ENCODE results near the gene ETS1.

DNA sequence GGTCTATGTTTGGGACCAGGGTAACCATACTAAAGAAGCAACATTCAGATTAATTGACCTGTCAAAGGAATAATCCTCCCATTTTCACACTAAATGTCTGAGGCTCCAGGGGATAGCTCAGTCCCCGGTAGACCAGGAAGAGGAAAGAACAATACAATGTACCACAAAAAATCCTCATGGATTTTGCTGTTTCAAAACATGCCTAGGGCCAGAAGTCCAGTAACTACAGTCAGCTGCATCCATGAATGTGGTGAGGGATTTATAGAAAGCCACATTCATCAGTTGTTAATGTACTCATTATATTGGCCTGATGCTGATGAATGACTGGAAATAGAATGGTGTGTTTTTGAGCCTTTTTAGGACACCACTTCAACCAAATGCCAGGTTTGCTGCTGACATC, 6.9 kb upstream of the ETS1 start:
- TF ChIP-seq, protein P1, sequence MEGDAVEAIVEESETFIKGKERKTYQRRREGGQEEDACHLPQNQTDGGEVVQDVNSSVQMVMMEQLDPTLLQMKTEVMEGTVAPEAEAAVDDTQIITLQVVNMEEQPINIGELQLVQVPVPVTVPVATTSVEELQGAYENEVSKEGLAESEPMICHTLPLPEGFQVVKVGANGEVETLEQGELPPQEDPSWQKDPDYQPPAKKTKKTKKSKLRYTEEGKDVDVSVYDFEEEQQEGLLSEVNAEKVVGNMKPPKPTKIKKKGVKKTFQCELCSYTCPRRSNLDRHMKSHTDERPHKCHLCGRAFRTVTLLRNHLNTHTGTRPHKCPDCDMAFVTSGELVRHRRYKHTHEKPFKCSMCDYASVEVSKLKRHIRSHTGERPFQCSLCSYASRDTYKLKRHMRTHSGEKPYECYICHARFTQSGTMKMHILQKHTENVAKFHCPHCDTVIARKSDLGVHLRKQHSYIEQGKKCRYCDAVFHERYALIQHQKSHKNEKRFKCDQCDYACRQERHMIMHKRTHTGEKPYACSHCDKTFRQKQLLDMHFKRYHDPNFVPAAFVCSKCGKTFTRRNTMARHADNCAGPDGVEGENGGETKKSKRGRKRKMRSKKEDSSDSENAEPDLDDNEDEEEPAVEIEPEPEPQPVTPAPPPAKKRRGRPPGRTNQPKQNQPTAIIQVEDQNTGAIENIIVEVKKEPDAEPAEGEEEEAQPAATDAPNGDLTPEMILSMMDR (IDR thresholded peaks at IDR 0.05), result no peak
- no peak for TF ChIP-seq POLR2A (IDR thresholded peaks at IDR 0.05)
